HL-60/S4 (cell line): ENCODE data around the gene COLEC11.

Experiments
- in situ Hi-C: fragments of 300-500 bp; cut with MboI; formaldehyde crosslinking; loops from 2 replicates; pipeline ENCODE4 v1.14.3; 2022; ENCODE audit warnings: low sequenced_read_pairs

The COLEC11 gene

DNA sequence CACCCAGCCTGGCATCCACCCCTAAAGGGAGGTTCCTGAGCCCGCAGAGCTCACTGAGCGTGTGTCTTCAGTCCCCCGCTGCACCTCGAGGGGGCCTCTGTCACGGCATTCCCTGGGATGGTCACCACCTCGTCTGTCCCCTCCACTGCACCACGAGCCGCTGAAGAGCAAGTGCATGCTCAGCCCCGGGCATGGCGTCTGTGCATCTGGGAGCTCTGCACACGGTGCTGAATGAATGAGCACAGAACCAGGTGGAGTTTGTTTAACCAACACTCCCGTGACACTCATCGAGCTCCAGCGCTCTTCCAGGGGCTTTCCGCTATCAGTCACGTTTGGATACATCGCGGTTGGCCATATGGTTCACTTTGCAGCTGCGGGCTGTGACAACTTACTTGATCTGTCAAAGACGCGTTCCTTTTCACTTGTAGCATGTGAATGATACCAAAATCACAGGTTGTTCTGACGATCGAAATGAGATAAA lies 72.3 kb downstream of the COLEC11 start:
- in situ Hi-C loops: loop anchor here (25.0 kb wide), 1 partner anchor 1555 kb away; no protein-coding TSS in a partner anchor

DNA sequence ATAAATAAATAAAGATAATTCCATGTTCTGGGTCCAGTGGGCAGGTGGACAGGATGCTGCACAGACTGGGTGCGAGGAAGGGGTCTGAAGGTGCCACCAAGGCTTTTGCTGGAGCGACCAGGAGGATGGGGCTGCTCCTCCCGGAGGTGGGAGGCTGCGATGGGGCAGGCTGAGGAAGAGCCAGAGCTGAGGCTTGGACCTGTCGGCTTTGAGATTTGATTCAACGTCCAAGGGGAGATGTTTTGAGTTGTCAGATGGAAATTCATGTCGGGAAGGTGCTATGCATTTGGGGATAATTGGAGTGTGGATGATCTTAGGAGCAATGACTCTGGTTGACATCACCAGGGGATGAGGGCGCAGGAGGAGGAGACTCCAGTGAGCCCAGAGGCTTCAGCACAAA lies 74.7 kb downstream of the COLEC11 start:
- in situ Hi-C loops: loop anchor here (25.0 kb wide), 1 partner anchor 1557 kb away; no protein-coding TSS in a partner anchor

GRCh38 chr2:3670376-3670775 lies 75.5 kb downstream of the COLEC11 start:
- in situ Hi-C loops: loop anchor here (25.0 kb wide), 1 partner anchor 1558 kb away; no protein-coding TSS in a partner anchor

DNA sequence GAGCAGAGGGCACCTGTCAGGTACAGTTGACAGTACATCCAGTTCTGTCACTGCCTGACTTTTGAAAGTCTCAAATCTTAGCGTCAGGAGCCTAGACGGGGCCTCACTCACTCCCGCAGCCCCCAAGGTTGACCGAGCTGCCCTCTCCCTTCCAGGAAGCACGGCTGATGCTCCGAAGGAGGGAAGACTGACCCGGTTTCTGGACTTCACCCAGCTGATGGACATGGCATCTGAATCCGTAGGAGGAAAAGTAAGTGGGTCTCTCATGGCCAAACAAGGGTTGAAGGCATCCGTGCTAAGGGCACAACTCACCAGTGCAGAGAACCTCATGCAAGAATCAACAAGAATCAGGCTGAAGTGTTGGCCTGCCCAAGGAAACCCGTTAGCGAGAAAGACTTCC lies 76.0 kb downstream of the COLEC11 start:
- in situ Hi-C loops: loop anchor here (25.0 kb wide), 1 partner anchor 1559 kb away; no protein-coding TSS in a partner anchor

- in situ Hi-C loops: loop anchor here (25.0 kb wide), 1 partner anchor 1561 kb away; no protein-coding TSS in a partner anchor
Measured at GRCh38 chr2:3672861-3673678, 78.2 kb downstream of the COLEC11 start.

DNA sequence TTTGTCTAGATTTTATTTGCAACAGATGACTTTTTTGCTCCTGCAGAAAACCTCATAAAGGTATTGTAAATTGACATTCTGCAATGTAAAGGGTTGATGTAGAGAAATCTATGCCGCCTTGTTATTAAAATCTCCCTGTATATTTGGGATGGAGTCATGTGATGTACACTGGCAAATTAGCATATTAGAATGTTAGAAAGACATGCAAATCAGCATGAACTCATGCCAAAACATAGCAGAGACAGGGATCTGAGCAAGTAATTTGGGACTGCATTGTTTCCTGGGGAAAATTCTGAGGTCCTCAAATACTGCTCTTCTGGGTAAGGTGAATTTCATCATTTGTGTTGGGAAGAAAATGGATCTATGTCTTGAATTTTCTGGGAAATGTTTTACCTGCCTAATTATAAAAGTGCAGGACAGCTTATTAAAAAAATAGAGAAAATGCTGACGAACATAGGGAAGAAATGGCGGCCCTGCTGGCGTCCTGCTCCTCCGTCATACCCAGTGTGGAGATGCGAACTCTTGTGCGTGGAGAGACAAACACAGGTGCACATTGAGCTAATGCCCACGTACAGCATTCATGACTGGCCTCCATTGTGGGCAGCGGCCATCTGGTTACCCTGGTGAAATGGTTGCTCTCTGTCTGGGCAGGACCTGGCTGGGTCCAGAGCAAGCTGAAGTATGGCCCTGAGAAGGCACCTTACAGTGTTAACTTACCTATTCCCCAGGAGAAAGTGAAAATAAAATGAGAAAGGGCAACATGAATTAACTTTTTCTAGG lies 79.3 kb downstream of the COLEC11 start:
- in situ Hi-C loops: loop anchor here (25.0 kb wide), 1 partner anchor 1562 kb away; no protein-coding TSS in a partner anchor

GRCh38 chr2:3675687-3676086 lies 80.8 kb downstream of the COLEC11 start:
- in situ Hi-C loops: no loop called here

DNA sequence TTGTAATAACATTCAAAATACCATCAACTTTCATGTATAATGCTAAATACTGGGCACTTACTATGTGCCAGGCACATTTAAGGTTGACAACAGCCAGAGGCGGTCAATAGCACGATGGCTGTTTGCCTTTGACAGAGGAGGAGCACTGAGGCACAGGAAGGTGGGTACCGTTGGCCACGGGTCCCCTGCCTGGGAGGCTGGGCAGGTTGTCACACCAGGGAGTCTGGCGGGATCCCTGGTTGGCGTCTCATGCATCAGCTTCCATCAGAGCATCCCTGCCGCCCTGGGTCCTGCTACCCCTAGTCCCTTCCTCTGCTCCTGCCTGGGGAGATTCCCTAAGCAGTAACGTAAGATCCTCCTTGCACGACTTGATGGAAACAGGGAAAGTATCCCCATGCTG lies 82.5 kb downstream of the COLEC11 start:
- in situ Hi-C loops: no loop called here

DNA sequence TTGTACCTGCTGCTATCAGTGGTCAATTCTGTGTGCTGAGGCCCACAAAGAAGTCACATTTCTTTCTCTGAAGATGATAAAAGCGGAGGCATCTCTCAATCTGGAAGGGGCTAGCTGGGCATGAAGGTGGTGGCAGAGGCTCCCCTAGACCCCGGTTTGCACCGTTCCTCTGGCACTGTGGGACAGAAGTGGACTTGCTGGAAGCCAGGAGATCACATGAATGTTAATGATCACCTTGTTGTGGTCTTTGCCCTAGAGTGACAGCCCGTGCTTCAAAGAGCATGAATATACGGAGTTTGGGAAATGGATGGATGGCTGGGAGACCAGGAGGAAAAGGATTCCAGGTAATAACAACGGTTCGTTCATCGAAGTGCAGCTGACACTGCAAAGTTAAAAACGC lies 83.3 kb downstream of the COLEC11 start:
- in situ Hi-C loops: no loop called here

DNA sequence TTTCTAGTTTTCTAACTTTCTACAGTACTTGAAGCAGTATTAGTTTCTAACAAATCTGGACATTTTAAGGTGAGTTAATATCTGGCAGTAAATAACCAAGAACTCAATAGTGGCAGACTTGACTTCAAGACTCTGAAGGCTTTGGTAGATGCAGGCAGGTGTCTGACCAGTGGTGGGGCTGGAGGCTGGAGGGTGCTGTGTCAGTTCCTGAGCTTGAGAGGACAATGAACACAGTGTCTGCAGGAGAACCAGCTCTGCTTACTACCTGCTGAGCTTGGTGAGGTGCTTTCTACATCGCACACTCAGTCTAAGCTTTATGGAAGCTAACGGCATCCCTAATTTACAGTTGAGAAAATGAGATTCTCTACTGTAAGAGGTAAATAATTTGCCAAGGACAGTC lies 84.3 kb downstream of the COLEC11 start:
- in situ Hi-C loops: no loop called here

DNA sequence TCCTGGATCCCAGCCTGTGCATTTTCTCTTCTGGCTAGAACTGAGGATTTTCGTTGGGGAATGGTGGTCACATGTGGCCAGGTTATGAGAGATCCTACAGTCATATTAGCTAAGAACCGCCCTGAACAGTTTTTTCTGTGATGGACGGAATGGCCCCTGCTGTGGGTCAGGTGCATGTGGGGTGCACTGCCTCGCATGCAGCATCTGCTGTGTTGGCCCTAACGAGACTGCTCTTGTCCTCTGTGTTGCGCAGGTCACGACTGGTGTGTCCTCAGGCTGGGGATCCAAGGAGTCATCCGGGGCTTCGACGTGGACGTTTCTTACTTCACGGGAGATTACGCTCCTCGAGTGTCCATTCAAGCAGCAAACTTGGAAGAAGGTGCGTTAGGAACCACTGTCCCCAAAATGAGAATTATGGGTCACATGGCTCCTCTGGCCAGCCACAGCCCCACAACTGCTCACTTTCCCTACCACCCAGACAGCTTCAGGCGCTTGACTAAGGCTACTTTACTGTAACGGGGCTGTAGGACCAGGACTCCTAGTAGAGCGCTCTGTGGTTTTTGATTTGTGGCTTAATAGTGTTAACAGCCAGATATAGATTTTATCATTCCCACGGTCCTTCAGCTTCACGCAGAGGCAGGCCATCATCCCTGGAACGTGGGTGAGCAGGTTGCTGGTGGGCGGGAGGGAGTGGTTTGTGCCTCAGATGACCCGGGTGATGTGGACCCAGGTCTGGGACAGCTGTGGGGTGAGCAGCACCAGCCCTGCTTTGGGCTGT lies 84.9 kb downstream of the COLEC11 start:
- in situ Hi-C loops: no loop called here

DNA sequence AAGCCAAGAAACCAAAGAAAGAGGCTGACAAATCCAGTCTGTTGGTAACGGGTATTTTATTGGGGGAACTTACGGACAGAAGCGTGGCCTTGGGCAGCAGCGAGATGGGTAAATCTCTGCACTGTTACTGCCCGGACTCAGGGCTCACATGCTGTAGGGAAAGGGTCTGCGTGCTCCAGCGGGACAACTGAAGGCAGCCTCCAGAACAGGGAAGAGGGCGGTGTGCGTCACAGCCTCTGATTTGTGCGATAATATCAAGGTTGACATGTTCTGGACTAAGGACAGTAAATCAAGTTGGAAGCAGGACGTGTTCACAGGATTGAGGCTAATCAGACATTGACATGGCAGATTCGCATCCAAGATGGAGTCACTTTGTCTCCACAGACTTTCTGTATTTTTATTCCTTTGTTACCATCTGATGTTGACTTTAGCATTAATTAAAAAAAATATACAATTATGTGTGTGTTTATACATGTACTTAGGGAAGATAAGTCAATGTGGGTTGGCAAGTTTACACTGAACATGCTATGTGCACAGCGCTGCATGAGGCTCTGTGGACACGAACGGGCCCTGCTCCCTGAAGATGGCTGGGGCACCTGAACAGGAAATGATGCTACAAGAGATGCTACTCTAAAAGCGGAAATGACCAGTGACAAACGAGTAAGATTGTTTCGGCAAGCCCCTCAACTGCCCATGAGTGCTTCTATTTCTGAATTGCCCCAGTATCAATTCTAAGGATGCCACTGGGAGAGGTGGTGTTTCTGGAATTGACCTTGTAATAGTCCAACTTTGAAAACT lies 85.8 kb downstream of the COLEC11 start:
- in situ Hi-C loops: no loop called here

DNA sequence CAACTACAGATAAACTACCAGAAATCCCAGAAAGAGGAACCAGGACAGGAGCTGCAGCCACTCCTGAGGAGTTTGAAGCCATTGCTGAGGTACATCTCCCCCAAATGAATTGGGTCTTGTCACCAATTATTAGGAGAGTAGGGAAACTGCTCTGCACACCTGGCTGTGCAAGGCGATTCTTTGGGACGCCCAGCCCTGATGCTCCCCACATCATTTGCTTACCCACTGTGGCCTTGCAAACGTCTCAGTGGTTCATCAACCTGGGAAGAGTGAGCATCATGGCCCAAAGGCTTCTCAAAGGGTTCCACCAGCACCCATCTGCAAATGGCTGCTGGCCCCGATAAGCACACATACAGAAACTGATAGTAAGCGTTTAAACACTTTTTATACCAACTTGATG lies 86.7 kb downstream of the COLEC11 start:
- in situ Hi-C loops: no loop called here

DNA sequence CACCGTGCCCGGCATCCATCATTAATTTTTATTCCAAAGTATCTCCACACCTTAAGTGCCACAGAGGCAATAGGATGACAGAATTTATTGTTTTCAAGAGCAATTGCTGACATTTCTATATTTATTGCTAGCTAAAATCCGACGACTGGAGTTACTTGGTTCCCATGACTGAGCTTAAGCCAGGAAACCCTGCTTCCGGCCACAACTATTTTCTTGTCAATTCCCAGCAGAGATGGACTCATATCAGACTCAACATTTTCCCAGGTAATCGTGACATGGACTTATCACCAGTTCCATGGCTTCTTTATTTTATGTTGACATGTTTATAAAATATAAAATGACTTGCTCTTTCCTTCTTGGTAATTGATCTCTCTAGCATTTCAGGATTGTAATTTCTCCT lies 87.9 kb downstream of the COLEC11 start:
- in situ Hi-C loops: no loop called here

DNA sequence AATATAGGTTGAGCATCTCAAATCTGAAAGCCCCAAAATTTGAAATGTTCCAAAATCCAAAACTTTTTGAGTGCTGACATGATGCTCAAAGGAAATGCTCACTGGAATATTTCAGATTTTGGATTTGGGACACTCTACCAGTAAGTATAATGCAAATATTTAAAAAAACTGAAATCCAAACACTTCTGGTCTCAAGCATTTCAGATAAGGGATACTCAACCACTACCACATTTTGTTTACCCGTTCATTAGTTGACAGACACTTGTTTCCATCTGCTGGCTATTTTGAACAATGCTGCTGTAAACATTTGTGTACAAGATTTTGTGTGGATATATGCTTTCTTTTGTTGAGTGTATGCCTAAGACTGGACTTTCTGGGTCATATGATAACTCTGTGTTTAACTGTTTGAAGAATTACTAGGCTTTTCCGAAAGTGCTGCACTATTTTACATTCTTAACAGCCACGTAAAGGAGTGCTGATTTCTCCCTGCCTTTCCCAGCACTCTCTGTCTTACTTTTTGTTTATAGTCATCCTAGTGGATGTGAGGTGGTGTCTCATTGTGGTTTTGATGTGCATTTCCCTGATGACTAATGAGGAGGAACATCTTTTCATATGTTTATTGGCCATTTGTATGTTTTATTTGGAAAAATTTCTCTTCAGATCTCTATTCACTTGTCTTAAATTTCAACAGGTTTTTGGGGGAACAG lies 89.0 kb downstream of the COLEC11 start:
- in situ Hi-C loops: no loop called here

DNA sequence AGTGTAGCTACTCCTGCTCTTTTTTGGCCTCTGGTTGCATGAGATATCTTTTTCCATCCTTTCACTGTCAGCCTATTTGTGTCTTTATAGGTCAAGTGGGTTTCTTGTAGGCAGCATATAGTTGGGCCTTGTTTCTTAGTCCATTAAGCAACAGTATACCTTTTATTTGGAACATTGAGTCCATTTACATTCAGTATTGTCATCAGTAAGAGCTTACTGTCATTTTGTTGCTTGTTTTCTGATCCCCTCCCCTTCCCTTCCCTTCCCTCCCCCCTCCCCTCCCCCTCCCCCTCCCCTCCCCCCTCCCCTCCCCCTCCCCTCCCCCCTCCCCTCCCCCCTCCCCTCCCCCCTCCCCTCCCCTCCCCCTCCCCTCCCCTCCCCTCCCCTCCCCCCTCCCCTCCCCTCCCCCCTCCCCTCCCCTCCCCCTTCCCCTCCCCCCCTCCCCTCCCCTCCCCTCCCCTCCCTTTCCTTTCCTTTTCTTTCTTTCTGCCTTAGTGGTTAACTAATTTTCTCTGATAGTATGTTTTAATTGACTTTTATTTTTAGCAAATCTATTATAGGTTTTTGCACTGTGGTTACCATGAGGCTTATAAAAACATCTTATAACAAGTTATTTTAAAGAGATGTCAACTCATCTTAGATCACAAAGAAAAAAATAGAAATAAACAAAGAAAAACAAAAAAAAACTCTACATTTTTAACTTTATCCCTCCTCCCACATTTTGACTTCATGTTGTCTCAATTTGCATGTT lies 95.3 kb downstream of the COLEC11 start:
- in situ Hi-C loops: no loop called here

DNA sequence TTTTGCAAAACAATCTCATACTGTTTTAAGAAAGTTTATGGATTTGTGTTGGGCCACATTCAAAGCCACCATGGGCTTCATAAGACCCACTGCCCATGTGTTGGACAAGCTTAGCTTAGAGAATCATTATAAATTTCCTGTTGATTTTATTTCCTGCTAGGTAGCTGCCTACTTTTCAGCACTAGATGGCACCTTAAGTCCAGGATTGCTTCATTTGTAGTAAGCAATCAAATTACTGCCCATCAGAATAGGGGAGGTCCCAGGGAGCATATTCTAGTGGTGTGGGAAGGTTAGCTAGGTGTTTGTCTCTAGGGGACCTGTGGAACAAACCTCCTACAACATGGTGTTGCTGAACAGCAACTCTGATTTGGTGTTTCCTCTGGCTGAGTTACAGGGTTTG lies 97.5 kb downstream of the COLEC11 start:
- in situ Hi-C loops: no loop called here
